WTC11 (cell line): Measurements from ENCODE around the gene PUS10. TPM values are rescaled to one million over a fixed set of nuclear protein-coding genes. Genes with fewer than 3 reads are reported as not detected.

ENCODE experiments used
- ATAC-seq: fragments of 200-7000 bp; cut with Tn5 transposase; 2 replicates; pipeline ENCODE4 v1.10.0; 2021; ENCODE audit warnings: mild to moderate bottlenecking, moderate library complexity
- CTCF ChIA-PET: fragments of 300-600 bp; sonication (Branson Sonifier 250); formaldehyde crosslinking; loops from one replicate; lab custom pipeline; 2021; ENCODE audit warnings: antibody characterized with exemption; lab: Charles Lee
- POLR2A ChIA-PET: fragments of 350-600 bp; sonication (Branson Sonifier 250); formaldehyde crosslinking; loops from one replicate; lab custom pipeline; 2021; ENCODE audit warnings: antibody characterized with exemption; lab: Charles Lee
- DNase-seq: peaks from one replicate; pipeline ENCODE4 v3.0.0; 2021; ENCODE audit warnings: low spot score
- H3K27ac Mint-ChIP-seq: 2 replicates; pipeline ENCODE4 v1.8.0; 2021; ENCODE audit warnings: mixed read lengths
- H3K27me3 Mint-ChIP-seq: 2 replicates; pipeline ENCODE4 v1.8.0; 2021; ENCODE audit warnings: low read depth, mild to moderate bottlenecking, moderate library complexity, mixed read lengths
- H3K36me3 Mint-ChIP-seq: 2 replicates; pipeline ENCODE4 v1.8.0; 2021; ENCODE audit warnings: mixed read lengths
- H3K4me1 Mint-ChIP-seq: 2 replicates; pipeline ENCODE4 v1.8.0; 2022; ENCODE audit warnings: mixed read lengths
- H3K4me3 Mint-ChIP-seq: 2 replicates; pipeline ENCODE4 v1.8.0; 2021; ENCODE audit warnings: mild to moderate bottlenecking, moderate library complexity, mixed read lengths
- H3K9me3 Mint-ChIP-seq: 2 replicates; pipeline ENCODE4 v1.8.0; 2021; ENCODE audit warnings: mixed read lengths
- EMX1 ChIP-seq: fragments of 250-450 bp; sonication (Bioruptor Pico); IDR thresholded peaks from 2 replicates; pipeline ENCODE4 v1.8.0; 2021; ENCODE audit warnings: mild to moderate bottlenecking
- ESRRA ChIP-seq: sonication (generic); formaldehyde crosslinking; IDR thresholded peaks from 2 replicates; pipeline ENCODE4 v1.8.1; 2022; ENCODE audit warnings: mild to moderate bottlenecking, missing genetic modification reagents, borderline replicate concordance
- FOXK1 ChIP-seq: sonication (generic); formaldehyde crosslinking; IDR thresholded peaks from 2 replicates; pipeline ENCODE4 v1.8.0; 2022; ENCODE audit warnings: mild to moderate bottlenecking, moderate library complexity, missing genetic modification reagents
- MYBL2 ChIP-seq: sonication (generic); formaldehyde crosslinking; IDR thresholded peaks from 2 replicates; pipeline ENCODE4 v1.8.1; 2023; ENCODE audit warnings: mild to moderate bottlenecking, moderate library complexity, missing genetic modification reagents
- NFYB ChIP-seq: sonication (generic); formaldehyde crosslinking; conservative IDR thresholded peaks from 2 replicates; pipeline ENCODE4 v1.8.0; 2022; ENCODE audit warnings: low read depth, missing genetic modification reagents
- NR1H2 ChIP-seq: sonication (generic); formaldehyde crosslinking; IDR thresholded peaks from 2 replicates; pipeline ENCODE4 v1.9.0; 2021; ENCODE audit warnings: mild to moderate bottlenecking, moderate library complexity, missing genetic modification reagents
- ZNF219 ChIP-seq: sonication (generic); formaldehyde crosslinking; IDR thresholded peaks from 2 replicates; pipeline ENCODE4 v1.8.0; 2023; ENCODE audit warnings: missing genetic modification reagents, mild to moderate bottlenecking, borderline replicate concordance
- ZNF416 ChIP-seq: fragments of 250-450 bp; sonication (Bioruptor Pico); IDR thresholded peaks from 2 replicates; pipeline ENCODE4 v1.9.0; 2021; ENCODE audit warnings: mild to moderate bottlenecking, inconsistent platforms
- total RNA-seq: library from RNA; stranded (reverse); gene quantifications from 3 replicates; pipeline ENCODE4 v1.2.3, GENCODE V29; 2021
- TF ChIP-seq, protein P1 (sequence below): sonication (generic); formaldehyde crosslinking; IDR thresholded peaks from 2 replicates; pipeline ENCODE4 v1.8.0; 2022; ENCODE audit warnings: missing genetic modification reagents
- TF ChIP-seq, protein P2 (sequence below): sonication (generic); formaldehyde crosslinking; IDR thresholded peaks from 2 replicates; pipeline ENCODE4 v1.8.1; 2022; ENCODE audit warnings: mild to moderate bottlenecking, missing genetic modification reagents, moderate library complexity, borderline replicate concordance
- TF ChIP-seq, protein P3 (sequence below): sonication (generic); formaldehyde crosslinking; IDR thresholded peaks from 2 replicates; pipeline ENCODE4 v1.8.0; 2022; ENCODE audit warnings: mild to moderate bottlenecking, missing genetic modification reagents
- TF ChIP-seq, protein P4 (sequence below): fragments of 200-600 bp; IDR thresholded peaks from 2 replicates; pipeline ENCODE4 v1.8.0; 2022; ENCODE audit warnings: antibody characterized with exemption

PUS10 gene
- total RNA-seq, 1 experiment from 2014 or later = 2.9 TPM

DNA sequence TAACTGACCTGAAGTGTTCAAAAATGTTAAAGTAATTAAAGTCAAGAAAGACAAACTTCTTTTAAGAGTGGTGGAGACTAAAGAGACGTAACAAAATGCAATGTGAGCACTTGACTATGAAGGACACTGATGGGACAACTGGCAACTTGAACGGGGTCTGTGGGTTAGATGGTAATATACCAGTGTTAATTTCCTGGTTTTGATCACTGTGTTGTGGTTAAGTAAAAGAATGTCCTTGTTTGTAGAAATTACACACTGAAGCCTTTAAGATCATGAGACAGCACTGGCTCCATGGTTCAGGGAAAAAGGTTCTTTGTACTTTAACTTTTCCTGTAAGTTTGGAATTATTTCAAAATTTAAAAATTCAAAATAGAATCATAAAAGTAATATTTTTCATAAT is 78.4 kb downstream of the PUS10 start (continued):
- TF ChIP-seq, protein P1, sequence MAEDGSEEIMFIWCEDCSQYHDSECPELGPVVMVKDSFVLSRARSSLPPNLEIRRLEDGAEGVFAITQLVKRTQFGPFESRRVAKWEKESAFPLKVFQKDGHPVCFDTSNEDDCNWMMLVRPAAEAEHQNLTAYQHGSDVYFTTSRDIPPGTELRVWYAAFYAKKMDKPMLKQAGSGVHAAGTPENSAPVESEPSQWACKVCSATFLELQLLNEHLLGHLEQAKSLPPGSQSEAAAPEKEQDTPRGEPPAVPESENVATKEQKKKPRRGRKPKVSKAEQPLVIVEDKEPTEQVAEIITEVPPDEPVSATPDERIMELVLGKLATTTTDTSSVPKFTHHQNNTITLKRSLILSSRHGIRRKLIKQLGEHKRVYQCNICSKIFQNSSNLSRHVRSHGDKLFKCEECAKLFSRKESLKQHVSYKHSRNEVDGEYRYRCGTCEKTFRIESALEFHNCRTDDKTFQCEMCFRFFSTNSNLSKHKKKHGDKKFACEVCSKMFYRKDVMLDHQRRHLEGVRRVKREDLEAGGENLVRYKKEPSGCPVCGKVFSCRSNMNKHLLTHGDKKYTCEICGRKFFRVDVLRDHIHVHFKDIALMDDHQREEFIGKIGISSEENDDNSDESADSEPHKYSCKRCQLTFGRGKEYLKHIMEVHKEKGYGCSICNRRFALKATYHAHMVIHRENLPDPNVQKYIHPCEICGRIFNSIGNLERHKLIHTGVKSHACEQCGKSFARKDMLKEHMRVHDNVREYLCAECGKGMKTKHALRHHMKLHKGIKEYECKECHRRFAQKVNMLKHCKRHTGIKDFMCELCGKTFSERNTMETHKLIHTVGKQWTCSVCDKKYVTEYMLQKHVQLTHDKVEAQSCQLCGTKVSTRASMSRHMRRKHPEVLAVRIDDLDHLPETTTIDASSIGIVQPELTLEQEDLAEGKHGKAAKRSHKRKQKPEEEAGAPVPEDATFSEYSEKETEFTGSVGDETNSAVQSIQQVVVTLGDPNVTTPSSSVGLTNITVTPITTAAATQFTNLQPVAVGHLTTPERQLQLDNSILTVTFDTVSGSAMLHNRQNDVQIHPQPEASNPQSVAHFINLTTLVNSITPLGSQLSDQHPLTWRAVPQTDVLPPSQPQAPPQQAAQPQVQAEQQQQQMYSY (CRISPR knock-in tag) = no peak
- TF ChIP-seq MYBL2 (CRISPR knock-in tag) = no peak
- TF ChIP-seq, protein P2, sequence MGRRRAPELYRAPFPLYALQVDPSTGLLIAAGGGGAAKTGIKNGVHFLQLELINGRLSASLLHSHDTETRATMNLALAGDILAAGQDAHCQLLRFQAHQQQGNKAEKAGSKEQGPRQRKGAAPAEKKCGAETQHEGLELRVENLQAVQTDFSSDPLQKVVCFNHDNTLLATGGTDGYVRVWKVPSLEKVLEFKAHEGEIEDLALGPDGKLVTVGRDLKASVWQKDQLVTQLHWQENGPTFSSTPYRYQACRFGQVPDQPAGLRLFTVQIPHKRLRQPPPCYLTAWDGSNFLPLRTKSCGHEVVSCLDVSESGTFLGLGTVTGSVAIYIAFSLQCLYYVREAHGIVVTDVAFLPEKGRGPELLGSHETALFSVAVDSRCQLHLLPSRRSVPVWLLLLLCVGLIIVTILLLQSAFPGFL (CRISPR knock-in tag) = no peak
- TF ChIP-seq, protein P3, sequence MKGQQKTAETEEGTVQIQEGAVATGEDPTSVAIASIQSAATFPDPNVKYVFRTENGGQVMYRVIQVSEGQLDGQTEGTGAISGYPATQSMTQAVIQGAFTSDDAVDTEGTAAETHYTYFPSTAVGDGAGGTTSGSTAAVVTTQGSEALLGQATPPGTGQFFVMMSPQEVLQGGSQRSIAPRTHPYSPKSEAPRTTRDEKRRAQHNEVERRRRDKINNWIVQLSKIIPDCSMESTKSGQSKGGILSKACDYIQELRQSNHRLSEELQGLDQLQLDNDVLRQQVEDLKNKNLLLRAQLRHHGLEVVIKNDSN = no peak
- no peak for TF ChIP-seq NFYB (CRISPR knock-in tag)

DNA sequence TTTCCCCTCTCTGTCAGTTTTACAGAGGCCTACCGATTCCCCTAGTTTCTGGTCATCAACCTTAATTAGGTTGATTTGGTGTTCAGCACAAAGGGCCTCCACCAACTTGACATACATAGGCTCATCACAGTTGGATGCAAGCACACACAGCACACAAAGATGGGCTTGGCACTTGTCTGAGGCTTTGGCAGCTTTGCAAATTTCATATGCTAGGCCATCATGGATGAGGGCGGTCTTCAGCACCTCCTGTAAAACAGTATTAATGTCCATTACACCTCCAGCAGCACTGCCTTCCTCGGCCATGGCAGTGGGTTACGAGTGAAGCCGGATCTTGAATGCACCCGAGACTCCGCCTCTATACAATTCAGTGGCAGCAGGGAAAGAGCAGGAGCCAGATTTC is 79.8 kb downstream of the PUS10 start:
- ATAC-seq (no peak), DNase-seq (no peak)
- ChIA-PET POLR2A (no interaction called here), CTCF (no interaction called here)
- no peaks in the 10 kb centered on the region for H3K36me3 Mint-ChIP-seq
- H3K27me3 Mint-ChIP-seq = no peaks in the 10 kb centered on the region
- no peak overlapping the region for H3K4me3 Mint-ChIP-seq
- H3K27ac Mint-ChIP-seq = no peak overlapping the region
- no peaks in the 10 kb centered on the region for H3K4me1 Mint-ChIP-seq
- no peak for TF ChIP-seq ESRRA (CRISPR knock-in tag)
- TF ChIP-seq, protein P4, sequence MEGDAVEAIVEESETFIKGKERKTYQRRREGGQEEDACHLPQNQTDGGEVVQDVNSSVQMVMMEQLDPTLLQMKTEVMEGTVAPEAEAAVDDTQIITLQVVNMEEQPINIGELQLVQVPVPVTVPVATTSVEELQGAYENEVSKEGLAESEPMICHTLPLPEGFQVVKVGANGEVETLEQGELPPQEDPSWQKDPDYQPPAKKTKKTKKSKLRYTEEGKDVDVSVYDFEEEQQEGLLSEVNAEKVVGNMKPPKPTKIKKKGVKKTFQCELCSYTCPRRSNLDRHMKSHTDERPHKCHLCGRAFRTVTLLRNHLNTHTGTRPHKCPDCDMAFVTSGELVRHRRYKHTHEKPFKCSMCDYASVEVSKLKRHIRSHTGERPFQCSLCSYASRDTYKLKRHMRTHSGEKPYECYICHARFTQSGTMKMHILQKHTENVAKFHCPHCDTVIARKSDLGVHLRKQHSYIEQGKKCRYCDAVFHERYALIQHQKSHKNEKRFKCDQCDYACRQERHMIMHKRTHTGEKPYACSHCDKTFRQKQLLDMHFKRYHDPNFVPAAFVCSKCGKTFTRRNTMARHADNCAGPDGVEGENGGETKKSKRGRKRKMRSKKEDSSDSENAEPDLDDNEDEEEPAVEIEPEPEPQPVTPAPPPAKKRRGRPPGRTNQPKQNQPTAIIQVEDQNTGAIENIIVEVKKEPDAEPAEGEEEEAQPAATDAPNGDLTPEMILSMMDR = no peak
- TF ChIP-seq ZNF416 (CRISPR knock-in tag) = no peak
- no peak for TF ChIP-seq NFYB (CRISPR knock-in tag)
- TF ChIP-seq EMX1 (CRISPR knock-in tag) = no peak
- H3K9me3 Mint-ChIP-seq = no peaks in the 10 kb centered on the region

DNA sequence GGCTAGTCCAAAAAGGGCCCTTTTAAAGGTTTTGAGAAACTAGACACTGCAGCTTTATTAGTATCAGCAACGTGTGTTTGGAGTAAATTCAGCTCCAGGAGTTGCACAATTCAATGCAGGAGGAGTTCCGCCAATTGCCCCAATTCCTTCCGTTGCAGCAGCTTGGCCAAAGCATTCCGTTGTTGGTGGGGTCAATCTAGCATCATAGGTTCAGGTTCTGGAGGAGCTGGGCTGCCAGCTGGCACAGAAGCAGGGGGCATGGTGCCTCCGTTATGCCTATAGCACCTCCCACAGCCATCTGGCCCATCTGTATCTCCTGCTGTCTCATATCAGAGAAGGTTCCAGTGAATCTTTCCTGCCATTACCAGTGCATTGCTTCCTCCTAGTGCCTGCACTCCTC is 81.3 kb downstream of the PUS10 start:
- ChIA-PET CTCF (no interaction called here), POLR2A (no interaction called here)
- Mint-ChIP-seq H3K4me1 (no peaks in the 10 kb centered on the region), H3K27ac (no peak overlapping the region), H3K36me3 (no peaks in the 10 kb centered on the region), H3K9me3 (no peaks in the 10 kb centered on the region), H3K27me3 (no peaks in the 10 kb centered on the region), H3K4me3 (no peak overlapping the region)
- no peak for ATAC-seq
- no peak for TF ChIP-seq NR1H2
- DNase-seq = no peak

DNA sequence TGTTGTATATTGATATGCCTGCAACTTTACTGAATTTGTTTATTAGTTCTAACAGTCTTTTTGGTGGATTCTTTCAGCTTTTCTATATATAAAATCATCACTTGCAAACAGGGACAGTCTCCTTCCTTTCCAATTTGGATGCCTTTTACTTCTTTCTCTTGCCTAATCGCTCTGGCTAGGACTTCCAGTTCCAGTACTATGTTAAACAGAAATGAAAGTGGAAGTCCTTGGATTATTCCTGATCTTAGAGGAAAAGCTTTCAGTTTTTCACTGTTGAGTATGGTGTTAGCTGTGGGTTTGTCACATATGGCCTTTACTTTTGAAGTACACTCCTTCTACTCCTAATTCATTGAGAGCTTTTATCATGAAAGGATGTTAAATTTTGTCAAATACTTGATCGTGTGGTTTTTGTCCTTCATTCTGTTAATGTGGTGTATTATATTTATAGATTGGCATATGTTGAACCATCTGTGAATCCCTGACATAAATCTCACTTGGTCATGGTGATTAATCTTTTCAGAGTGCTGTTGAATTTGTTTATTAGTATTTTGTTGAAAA is 83.8 kb downstream of the PUS10 start:
- Mint-ChIP-seq H3K36me3 (no peaks in the 10 kb centered on the region), H3K4me3 (no peak overlapping the region), H3K4me1 (no peaks in the 10 kb centered on the region), H3K27me3 (no peaks in the 10 kb centered on the region), H3K9me3 (no peaks in the 10 kb centered on the region), H3K27ac (no peak overlapping the region)
- ATAC-seq (no peak), DNase-seq (no peak)
- ChIA-PET CTCF (no interaction called here), POLR2A (interaction anchor here (0.6 kb wide), 1 partner anchor 10 kb away, joined by 3 read pairs; no protein-coding TSS in a partner anchor)
- no peak for TF ChIP-seq ZNF219 (CRISPR knock-in tag)
- TF ChIP-seq, protein P1 (CRISPR knock-in tag) = no peak
- TF ChIP-seq FOXK1 = no peak
